NCI-H226 (cell line): ENCODE data around the gene EIF4G3.

Experiments used
- DNase-seq: peaks from one replicate; pipeline ENCODE4 v3.0.0-alpha.2; 2015

Gene EIF4G3

GRCh38 chr1:20983297-20983889, 193.3 kb downstream of the EIF4G3 start:
- DNase-seq = no peak

- DNase-seq = peak; percentile 21
Observed at GRCh38 chr1:20982316-20982715, 194.4 kb downstream of the EIF4G3 start.

DNA sequence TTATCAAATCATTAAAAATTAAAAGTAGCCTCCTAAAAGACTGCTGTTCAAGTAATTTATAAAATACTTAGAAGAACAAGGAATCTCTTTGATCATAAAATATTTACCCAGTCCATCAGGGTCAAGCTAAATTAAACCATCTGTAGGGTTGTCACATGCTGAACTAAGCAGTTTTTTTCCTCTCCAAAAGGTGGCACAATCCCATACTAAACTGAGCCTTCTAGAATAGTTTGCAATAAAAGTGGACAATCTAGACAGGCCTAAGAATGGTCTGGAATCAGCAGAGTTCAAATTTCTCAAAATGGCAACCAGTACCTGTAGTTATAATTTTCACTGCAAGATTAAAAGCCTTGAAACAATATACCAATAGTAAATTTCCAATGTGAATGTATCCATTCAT, 194.8 kb downstream of the EIF4G3 start:
- no peak for DNase-seq

- no peak for DNase-seq
Observed at GRCh38 chr1:20980051-20980450, 196.6 kb downstream of the EIF4G3 start.

DNA sequence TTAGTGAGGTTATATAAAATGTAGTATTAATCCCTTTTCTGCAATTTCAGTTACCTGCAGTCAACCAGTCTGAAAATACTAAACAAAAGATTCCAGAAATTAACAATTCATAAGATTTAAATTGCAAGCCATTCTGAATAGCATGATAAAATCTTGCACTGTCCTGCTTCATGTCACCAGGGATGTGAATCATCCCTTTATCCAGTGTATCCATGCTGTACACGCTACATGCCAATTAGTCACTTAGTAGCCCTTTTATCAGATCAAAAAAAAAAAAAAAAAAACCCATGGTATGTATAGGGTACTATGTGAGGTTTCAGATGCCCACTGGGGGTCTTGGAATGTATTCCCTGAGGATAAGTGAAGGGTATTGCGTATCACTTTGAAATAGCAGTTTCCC, 198.3 kb downstream of the EIF4G3 start:
- no peak for DNase-seq

DNA sequence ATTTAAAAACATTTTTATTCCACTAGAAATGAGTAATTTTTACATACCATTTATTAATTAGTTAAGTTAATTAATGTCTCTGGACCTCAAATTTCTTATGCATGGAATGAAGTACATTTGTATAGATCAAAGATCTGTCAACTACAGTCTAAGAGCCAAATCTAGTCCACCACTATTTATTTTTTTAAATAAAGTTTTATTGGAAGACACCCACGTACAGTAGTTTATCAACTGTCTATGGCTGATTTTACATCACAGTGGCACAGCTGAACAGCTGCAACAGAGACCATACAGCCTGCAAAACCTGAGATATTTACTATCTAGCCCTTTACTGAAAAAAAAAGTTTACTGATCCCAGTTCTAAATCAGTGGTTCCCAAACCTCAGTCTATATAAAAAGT, 201.0 kb downstream of the EIF4G3 start:
- no peak for DNase-seq

- no peak for DNase-seq
Observed at GRCh38 chr1:20974951-20975350, 201.7 kb downstream of the EIF4G3 start.

- DNase-seq = peak; percentile 9
Observed at GRCh38 chr1:20974069-20974468, 202.6 kb downstream of the EIF4G3 start.

DNA sequence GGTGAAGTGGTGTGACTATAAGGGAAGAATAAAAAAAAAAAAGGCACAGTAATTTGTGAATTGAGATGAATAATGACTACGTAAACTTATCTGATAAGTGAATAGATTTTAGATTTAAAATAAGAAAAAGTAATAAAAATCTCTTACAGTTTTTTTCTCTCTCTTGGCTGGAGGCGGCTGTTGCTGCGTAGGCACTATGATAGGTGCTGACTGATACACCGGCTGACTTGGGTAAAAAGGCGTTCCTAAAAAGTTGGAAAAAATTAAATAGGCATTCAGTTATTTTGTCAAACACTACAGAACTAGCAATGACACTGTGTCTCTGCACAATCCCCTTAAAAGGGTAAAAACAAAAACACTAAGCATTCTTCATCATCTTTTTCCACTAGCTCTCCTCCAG, 203.8 kb downstream of the EIF4G3 start:
- DNase-seq = no peak

GRCh38 chr1:20964540-20965484, 211.9 kb downstream of the EIF4G3 start:
- no peak for DNase-seq

DNA sequence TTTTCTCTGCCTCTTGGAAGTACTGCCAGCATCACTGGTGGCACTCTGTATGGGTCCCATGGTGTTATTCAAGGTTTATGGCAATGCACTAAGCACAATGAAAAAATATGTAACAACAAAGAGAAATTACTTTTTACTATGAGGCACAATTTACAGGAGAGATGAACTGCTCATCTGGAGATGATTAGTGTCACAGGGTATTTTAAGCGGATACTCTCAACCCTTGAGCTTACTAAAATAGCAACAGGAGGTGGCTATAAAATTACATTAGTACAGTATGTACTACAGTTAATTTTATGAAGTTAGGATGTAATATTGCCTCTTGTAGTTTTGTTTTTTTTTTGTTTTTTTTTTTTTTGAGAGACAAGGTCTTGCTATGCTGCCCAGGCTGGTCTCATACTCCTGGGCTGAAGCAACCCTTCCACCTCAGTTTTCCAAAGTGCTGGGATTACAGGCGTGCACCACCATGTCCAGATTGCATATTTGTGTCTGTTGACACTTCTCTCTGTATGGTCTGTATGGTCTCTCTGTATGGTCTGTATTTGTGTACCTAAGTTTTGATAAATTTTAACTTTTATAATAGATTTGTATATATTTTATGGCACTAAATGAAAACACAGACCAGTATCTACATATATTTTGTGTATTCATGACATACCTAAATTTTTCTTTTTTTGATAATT, 214.0 kb downstream of the EIF4G3 start:
- no peak for DNase-seq

GRCh38 chr1:20958430-20958829, 218.3 kb downstream of the EIF4G3 start:
- DNase-seq = no peak

DNA sequence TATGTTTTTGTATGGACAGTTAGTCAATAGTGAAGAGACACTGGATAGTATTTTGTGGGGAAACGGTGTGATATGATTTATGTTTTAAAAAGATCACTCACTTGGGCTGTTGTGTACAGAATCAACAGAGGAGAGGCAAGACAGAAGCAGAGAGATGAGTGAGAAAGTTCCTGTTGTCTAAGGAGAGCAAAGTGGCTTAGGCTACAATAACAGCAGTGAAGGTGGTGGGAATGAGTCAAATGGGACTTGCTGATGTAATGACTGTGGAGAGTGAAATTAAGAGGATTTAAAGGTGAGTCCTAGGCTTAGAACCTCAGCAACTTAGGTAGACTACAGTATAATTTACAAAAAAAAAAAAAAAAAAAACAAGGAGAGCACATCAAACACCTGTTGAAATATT, 220.4 kb downstream of the EIF4G3 start:
- no peak for DNase-seq

DNA sequence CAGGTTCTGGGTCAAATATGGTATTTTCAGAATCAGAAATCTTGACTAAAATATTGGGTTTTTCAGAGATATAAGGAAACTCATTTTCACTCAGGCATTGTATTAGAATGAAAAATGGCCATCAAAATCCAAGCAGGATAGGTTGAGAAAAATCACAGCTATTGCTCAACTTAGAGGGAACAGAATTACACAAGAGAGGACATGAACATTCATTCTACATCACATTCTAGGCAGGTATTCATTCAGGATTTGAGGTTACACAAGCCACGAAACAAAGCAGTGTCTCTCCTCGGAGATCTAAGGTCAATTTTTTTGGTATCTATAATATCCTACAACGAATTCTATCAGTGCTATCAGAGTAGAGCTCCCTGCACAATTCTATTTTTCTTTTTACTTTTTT, 226.0 kb downstream of the EIF4G3 start:
- no peak for DNase-seq

DNA sequence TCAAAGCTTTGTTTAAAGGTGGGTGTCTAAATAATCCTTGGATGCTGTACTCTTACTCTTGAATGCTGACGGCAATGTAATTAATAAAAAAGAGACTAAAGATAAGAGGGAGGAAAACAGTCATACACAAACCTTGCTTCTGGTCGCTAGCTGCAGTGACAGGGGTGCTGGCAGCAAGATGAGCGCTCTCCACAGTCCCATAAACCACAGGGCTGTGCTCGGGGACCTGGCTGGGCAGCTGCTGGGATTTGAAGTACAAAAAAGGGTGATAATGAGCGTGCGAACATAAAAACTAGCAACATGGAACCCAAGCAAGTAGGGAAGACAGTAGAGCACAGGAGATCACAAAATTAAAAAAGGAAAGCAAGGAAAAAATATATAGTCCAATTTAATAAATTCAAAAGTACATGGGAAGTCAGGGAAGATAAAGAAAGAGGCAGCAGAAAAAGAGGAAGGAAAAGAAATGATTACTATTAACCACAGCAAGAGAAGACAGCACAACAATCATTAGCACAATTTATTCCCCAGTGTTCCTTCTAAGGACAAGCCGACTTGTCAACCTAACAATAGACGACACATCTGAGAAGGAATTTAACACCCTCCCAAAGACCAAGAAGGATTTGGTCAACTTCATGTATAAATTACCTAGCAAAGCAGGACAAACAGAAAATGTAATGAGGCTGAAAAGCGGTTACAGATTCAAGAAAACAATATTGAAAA, 226.7 kb downstream of the EIF4G3 start:
- no peak for DNase-seq

DNA sequence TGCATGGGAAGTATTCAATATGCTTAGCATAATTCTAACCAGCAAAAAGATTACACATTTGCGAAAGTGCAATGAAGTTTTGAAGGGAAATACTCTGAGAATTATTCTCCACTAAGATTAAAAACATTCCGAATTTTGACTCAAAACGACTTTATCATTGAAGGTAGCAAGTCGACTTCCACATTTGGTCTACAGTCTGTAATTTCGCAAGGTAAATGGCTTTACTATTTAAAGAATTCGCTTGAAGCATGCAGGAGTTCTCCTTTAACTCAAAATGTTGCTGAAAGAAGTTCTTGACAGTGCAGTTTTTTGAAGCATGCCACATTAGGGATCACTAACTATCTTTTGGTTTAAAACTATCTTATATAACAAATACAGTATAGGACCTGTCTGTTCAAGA, 228.6 kb downstream of the EIF4G3 start:
- no peak for DNase-seq

DNA sequence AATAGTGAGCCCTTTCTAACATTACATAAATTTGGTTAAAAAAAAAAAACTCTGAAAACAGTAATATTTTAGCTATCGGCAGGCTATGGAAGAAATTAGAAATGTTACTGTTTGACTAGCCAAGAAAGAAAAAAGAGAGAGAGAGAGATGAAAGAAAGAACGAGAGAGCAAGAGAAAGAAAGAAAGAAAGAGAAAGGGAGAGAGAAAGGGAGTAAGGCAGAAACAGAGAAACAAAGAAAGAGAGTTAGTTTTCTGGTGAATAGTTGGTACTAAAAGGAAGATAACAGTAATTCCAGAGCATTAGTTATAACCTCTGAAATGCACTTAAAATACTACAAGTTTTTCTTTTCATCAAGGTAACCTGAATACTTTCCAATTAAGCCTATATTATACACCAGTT, 229.3 kb downstream of the EIF4G3 start:
- no peak for DNase-seq

- DNase-seq = no peak
Observed at GRCh38 chr1:20936621-20937020, 240.1 kb downstream of the EIF4G3 start.

GRCh38 chr1:20936216-20936615, 240.5 kb downstream of the EIF4G3 start:
- no peak for DNase-seq

DNA sequence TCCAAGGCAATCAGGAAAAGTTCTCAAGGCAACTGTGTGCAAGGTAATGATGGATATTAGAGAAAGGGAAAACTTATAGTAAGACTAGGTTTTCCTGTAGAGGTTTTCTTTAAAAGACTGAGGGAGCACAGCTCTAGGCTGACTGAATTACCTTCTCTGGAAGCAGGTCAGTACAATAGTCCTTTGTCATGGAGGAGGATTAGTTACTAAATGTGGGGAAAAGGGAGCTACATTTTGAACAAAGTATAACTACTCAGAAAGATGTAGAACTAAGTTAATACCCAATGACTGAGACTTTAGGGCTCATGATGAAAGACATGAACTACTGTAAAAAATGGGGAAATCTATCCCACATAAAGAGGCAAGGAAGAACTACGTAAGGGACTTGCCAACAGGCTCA, 241.0 kb downstream of the EIF4G3 start:
- no peak for DNase-seq

DNA sequence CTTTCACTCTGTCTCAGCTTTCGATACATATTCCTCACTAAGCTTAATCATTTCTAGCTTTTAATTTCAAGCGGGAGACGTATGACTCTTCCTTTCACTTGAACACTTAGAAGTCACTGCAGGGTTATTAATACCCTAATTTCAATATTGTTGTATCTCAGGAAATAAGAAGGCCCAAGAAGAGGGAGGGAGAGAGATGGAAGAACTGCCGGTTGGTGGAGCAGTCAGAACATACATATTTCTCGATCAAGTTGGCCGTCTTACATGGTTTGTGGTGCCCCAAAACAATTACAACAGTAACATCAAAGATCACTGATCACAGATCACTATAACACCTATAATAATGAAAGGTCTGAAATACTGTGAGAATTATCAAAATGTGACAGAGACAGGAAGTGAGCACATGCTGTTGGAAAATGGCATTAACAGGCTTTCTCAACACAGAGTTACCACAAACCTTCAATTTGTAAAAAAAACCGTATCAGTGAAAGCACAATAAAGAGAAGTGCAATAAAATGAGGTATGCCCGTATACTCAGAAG, 244.2 kb downstream of the EIF4G3 start:
- no peak for DNase-seq

GRCh38 chr1:20931930-20932436, 244.7 kb downstream of the EIF4G3 start:
- no peak for DNase-seq

GRCh38 chr1:20930427-20930826, 246.3 kb downstream of the EIF4G3 start:
- DNase-seq = no peak
